Peyer's patch (tissue), 4 donors: ENCODE data around the gene PIGQ.

Source experiments
- POLR2A ChIP-seq, 2 donors: fragments of 450-650 bp; IDR thresholded peaks; one replicate each; pipeline ENCODE4 v1.5.1; 2017; ENCODE audit warnings: antibody characterized with exemption in 2 of 2, mild to moderate bottlenecking in 2 of 2, moderate library complexity in 2 of 2
- TF ChIP-seq, protein P1 (sequence below), 6 experiments: fragments of 450-650 bp in 4 of 6; fragments of 200-600 bp in 2 of 6; sonication (generic) in 1 of 6; IDR thresholded peaks; one replicate each; pipeline ENCODE4 v1.5.1; 2017 to 2019; ENCODE audit warnings: antibody characterized with exemption in 6 of 6, mild to moderate bottlenecking in 3 of 6, moderate library complexity in 1 of 6

DNA sequence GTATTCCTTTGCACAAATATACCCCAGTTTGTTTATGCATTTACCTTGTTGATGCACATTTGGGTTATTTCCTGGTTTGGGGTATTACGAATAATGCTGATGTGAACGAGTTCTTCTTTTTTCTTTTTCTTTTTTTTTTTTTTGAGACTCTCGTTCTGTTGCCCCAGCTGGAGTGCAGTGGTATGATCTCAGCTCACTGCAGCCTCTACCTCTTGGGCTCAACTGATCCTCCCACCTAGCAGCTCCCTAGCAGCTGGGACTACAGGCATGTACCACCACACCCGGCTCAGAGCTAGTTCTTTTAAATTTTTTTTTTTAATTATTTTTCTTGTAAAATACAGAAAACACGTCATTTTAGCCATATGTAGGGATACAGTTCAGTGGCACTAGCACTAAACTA, 34.2 kb downstream of the PIGQ start:
- TF ChIP-seq POLR2A (IDR thresholded peaks at IDR 0.05) = no peak
- TF ChIP-seq, protein P1, sequence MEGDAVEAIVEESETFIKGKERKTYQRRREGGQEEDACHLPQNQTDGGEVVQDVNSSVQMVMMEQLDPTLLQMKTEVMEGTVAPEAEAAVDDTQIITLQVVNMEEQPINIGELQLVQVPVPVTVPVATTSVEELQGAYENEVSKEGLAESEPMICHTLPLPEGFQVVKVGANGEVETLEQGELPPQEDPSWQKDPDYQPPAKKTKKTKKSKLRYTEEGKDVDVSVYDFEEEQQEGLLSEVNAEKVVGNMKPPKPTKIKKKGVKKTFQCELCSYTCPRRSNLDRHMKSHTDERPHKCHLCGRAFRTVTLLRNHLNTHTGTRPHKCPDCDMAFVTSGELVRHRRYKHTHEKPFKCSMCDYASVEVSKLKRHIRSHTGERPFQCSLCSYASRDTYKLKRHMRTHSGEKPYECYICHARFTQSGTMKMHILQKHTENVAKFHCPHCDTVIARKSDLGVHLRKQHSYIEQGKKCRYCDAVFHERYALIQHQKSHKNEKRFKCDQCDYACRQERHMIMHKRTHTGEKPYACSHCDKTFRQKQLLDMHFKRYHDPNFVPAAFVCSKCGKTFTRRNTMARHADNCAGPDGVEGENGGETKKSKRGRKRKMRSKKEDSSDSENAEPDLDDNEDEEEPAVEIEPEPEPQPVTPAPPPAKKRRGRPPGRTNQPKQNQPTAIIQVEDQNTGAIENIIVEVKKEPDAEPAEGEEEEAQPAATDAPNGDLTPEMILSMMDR (IDR thresholded peaks at IDR 0.05) = no peak
